ENCODE data around the gene CBLL1. TPM values are rescaled to one million over a fixed set of nuclear protein-coding genes. Genes with fewer than 3 reads are reported as not detected.

CBLL1 gene
- total and polyA plus RNA-seq, 2 experiments from 2014 or later = 31.1 to 67.4 TPM

DNA sequence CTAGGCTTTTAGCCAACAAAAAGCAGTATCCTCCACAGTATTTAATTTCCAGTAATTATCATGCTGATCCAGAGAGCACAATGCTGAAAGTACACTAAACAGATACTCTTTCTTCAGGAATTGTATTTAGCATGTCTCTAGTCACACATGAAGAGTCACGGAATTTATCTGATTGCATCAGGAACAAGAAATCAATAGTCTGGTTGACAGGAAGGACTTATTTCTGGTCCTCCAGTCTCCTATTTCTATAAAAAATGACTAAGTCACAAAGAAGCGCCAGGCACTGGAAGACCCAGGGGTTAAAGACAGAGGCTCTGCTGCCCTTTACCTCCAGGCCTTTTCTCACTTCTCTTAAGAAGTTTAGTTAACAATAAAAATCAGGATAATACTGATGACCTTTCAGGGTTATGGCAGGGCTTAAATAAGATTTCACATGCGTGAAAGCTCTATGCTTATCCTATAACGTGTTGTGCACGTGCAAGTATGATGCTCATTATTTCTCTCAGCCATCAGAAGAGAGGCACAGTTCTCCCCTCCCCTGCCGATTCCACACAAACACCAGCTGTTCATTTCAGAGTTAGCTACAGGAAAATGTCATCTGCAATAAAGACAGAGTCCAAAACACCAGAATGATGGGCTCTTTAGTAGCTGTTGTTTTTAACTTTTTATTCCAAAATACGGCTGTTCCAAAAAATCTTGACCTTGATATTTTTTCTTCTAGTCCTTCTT is 46.5 kb upstream of the CBLL1 start (continued):
- TF ChIP-seq ZNF462 (CRISPR knock-in tag; IDR thresholded peaks at IDR 0.05) (no peak), EZH2 (IDR thresholded peaks at IDR 0.05; ENCODE audit: low read depth, unreplicated experiment) (no peak), ZNF331 (CRISPR knock-in tag; IDR thresholded peaks at IDR 0.05; ENCODE audit: low read depth) (no peak), CREB1 (CRISPR knock-in tag; IDR thresholded peaks at IDR 0.05; ENCODE audit: low read depth) (no peak), JUNB (IDR thresholded peaks at IDR 0.05; ENCODE audit: unreplicated experiment) (no peak), NANOG (IDR thresholded peaks at IDR 0.05; ENCODE audit: borderline replicate concordance) (no peak)

- Histone ChIP-seq H3K4me1 (ENCODE audit: insufficient read depth) (peaks cover 9% of the 10 kb centered on the region; the same call in 1 of the 2 replicates), H2AFZ (no peak overlapping the region), H4K20me1 (replicated peaks; ENCODE audit: insufficient read depth) (no peaks in the 10 kb centered on the region), H3K9me2 (ENCODE audit: insufficient read depth) (no peaks in the 10 kb centered on the region), H3F3A (replicated peaks; ENCODE audit: low read depth) (no peaks in the 10 kb centered on the region), H3K4me2 (no peak overlapping the region), H3K4me3 (no peak overlapping the region), H3K36me3 (ENCODE audit: insufficient read depth) (no peaks in the 10 kb centered on the region), H3K79me2 (replicated peaks; ENCODE audit: insufficient read depth) (no peaks in the 10 kb centered on the region), H3K27ac (ENCODE audit: low read depth) (no peak overlapping the region), H3K27me3 (ENCODE audit: insufficient read depth) (no peaks in the 10 kb centered on the region)
- ATAC-seq (no peak), DNase-seq (ENCODE audit: low spot score) (peak; percentile 26)
- no peak overlapping the region for H3K27ac Mint-ChIP-seq
- no peaks in the 10 kb centered on the region for H3K9me3 Mint-ChIP-seq
- H3K27me3 Mint-ChIP-seq (ENCODE audit: insufficient read depth, low read depth, poor library complexity) = no peaks in the 10 kb centered on the region
- TF ChIP-seq ZNF114 (CRISPR knock-in tag; IDR thresholded peaks at IDR 0.05) (no peak), POLR2AphosphoS5 (IDR thresholded peaks at IDR 0.05; ENCODE audit: low read depth) (no peak), STAT1 (IDR thresholded peaks at IDR 0.05; ENCODE audit: unreplicated experiment) (no peak), REST (IDR thresholded peaks at IDR 0.05; ENCODE audit: unreplicated experiment) (no peak), EZH2phosphoT487 (IDR thresholded peaks at IDR 0.05; ENCODE audit: unreplicated experiment) (no peak), EZH2 (IDR thresholded peaks at IDR 0.05; ENCODE audit: low read depth, unreplicated experiment) (no peak), NANOG (IDR thresholded peaks at IDR 0.05; ENCODE audit: borderline replicate concordance) (no peak), ETS1 (IDR thresholded peaks at IDR 0.05) (no peak), ZNF331 (CRISPR knock-in tag; IDR thresholded peaks at IDR 0.05; ENCODE audit: low read depth) (no peak), CREB1 (CRISPR knock-in tag; IDR thresholded peaks at IDR 0.05; ENCODE audit: low read depth) (no peak)
- H3K4me3 Mint-ChIP-seq = no peak overlapping the region
- no peaks in the 10 kb centered on the region for H3K36me3 Mint-ChIP-seq (ENCODE audit: low read depth)
- peaks cover 8% of the 10 kb centered on the region for H3K4me1 Mint-ChIP-seq
Observed at GRCh38 chr7:107700570-107700969, 43.4 kb upstream of the CBLL1 start.

Data from GM23338 (cell line).